DMS53 treated with DMSO at 0.1 percent for 48 hours (cell line): Measurements from ENCODE around the gene PRKD1.

ENCODE experiments used
- DNase-seq: peaks from one replicate; lab custom pipeline; 2025; ENCODE audit not compliant: unreplicated experiment; lab: John Stamatoyannopoulos, UW

PRKD1 gene

DNA sequence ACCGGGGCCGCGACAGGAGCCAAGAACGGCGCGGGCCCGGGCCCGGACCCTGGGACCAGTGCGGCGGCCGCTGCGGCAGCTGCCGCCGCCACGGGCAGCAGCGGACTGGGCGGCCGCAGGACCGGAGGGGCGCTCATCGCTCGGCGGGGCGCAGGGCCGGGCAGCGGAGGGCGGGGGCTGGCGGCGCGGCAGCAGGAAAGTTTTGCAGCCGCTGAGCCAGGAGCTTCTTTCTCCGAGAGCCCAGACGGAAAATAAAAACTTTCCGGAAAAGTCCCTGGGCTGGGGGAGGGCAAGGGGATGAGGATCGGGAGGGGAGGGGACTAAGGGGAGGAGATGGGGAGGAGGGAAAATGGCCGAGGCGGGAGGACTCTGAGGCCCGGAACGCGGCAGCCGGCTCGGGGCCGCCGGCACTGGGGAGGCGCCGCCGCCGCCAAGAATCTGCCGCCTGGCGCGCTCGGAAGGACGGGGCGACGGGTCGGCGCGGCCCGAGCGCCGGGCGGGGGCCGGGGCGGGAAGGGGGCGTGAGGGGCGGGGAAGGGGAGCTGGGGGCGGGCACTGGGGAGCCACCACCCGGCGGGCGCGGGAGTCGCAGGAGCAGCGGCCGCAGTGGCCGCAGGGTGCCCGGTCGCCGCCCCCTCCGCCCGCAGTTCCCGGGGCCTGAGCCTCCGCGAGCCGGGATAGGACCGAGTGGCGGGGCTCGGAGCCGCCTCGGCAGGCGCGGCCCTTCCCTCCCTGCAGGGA is at the start of gene PRKD1:
Gene PRKD1 (minus strand): TSS at position 472 of the 741 bp plus-strand sequence.
- DNase-seq: peak; percentile 18

DNA sequence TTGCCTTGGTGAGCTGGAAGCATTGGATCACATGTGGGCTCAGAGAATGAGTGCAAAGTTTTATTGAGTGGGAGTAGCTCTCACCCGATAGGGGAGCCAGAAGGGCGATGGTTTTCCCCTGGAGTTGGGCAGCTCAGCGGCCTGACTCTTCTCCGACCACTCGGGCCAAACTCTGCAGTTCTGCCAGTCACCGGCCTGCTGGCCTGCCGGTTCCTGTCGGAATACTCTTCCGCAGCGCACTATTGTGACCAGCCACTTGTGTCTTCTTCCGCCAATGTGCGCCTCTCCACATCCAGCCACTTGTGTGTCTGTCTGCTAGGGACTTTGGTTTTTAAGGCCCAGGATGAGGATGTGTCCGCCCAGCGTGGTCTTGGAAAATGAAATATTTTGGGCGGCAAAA is 43.5 kb upstream of the PRKD1 start:
- no peak for DNase-seq

DNA sequence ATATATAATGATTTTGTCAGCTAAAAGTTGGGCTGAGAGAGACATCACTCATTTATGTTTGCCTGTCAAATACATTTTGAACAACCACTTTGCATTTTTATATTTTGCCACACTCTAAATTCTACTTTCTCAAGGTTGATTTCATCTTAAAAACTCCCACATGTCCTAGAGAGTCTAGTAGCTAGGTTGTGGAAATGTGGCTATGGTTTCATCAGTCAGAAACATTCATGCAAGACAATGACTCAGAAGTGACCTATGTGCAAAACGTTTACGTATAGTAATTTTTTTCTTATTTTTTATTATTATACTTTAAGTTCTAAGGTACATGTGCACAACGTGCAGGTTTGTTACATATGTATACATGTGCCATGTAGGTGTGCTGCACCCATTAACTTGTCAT is 27.4 kb upstream of the PRKD1 start:
- no peak for DNase-seq

DNA sequence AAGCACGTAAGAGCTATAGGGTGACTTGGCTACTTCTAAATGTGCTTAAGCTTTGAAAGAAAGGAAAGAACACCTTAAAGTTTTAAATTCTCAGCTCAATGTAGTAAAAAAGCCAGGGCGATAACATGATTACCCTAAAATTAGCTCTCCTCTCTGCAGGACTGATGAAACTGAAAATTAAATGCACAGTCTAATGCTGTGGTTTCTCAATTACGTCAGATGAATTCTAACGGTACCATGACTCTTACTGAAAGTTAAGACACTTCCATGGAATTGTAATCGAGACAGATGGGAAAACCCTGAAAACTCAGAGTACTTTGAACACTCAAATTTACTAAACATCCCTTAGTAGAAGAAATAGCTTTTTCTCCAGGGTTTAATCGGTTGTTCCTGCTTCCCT is 25.9 kb upstream of the PRKD1 start:
- no peak for DNase-seq

DNA sequence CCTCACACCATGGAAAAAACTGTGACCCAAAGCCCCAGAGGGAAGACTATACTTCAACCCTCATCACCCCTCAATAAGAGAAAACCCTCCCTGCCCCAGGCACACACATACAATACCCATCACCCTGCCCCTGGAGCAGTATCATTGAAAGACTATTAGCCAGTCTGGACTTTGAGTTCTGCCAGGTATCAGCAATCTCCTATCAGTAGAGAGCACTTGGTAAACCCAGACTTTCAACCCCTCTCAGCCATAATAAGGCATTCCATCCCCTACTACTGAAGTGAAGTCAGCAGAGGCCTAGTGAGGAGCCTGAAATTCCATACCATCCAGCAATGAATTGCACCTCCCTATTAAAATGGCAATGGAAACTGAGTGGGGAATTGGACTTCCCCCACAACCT is 16.4 kb upstream of the PRKD1 start:
- no peak for DNase-seq

DNA sequence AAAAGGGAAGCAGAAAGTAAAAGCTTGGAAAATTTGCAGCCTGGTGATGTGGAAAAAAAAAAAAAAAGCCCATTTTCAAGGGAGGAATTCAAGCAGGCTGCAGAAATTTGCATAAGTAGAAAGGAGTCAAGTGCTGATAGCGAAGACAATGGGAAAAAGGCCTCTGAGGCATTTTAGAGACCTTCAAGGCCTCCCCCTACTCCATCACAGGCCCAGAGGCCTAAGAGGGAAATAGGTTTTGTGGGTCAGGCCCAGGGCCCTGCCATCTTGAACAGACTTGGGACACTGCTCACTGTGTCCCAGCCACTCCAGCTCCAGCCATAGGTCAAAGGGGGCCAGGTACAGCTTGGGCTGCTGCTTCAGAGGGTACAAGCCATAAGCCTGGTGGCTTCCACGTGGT is 13.8 kb upstream of the PRKD1 start:
- DNase-seq: no peak

DNA sequence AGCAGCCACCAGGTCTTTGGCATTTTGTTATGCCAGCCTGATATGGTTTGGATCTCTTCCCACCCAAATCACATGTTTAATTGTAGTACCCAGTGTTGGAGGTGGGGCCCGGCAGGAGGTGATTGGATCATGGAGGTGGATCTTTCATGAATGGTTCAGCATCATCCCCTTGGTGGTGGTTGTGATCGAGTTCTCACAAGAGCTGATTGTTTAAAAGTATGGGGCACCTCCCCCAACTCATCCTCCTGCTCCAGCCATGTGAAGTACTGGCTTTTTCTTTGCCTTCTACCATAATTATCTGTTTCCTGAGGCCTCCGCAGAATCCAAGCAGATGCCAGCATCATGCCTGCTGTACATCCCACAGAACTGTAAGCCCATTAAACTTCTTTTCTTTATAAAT is 12.8 kb upstream of the PRKD1 start:
- DNase-seq: no peak

DNA sequence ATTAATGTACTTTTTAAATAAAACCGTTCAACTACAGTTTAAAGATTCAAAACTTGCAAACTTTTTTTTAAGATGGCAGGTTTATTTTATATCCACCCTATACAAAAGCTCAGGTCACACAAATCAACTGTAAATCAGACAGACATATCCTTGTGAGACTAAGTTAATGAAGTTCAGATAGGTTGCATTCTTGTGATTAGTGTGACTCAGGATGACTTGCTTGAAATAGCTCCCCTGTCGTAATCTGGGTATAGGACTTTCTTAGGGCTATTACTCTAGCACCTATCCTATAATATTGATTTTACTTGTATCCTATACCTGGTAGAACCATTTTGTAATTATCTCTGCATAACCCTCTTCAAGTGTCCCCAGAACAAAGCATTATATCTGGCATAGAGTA is 9.5 kb upstream of the PRKD1 start:
- DNase-seq: no peak

DNA sequence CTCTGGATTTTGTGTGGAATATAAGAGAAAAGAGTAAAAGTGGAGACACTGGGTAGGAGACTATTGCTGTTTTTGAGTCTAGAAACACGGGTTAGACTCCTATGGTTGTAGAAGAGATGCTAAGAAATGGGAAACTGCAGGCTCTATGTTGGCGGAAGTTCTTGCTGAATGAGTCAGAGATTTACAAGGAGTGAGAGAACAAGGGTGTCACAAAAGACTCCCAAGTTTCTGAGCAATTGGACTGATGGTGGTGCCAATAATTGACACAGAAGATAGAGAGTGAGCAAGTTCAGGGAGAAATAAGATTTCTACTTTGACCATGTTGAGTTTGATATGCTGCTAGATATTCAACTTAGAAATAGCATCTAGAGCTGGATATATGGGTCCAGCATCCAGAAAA is 2.6 kb upstream of the PRKD1 start:
- DNase-seq: no peak

DNA sequence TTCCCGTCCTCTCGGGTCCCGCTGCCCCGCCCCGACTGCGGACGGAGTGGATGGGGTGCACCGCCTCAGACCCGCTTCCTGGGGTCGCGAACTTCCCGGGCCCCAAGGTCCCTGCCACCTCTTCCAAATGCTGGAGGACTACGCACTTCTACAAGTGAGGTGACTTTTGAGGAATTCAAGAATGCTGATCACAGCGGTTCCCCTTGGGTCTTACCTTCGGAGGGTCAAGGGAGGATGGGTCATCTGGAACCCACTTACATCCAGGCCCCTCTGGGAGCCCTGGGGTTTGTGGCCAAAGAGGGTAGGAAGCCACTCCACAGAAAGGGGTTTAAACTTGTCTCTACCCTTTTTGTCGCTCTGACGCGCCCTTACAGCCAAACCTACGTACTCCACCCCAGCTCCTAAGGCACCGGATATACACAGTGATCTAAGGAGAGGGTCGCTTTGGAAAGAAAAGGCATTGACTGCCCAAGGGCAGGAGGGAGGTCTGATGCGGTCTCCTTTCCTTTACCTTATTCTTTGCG is 532 bp upstream of the PRKD1 start:
- no peak for DNase-seq

DNA sequence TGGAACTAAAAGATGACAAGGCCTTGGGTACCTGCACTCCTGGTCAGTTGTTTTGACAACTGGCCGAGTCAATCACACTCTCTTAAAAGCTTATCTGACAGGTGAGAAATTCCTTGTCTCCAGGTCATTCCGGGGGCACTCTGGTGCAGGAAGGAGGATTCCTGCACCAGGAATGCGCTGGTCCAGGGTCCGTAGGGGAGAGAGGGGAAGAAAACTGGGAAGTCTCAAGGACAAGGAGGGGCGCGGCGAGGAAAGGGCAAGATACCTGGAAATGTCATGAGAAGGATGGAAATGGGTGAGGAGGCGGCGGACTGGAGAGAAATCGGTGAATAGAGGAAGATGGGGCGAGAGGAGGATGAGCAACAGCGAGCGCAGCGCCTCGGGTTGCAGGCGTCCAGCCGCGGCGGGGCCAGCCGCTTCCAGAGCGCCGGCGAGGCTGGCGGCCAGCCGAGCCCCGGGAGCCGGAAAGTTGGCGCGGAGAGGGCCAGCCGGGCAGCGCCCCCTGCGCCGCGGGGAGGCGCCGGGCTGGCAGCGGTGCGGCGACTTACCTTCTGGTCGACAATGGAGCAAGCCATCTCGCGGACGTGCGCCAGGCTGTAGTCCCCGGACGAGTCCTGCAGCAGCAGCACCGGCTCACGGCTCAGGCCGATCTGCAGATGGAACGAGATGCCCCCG is 809 bp downstream of the PRKD1 start:
- DNase-seq: peak; percentile 12

DNA sequence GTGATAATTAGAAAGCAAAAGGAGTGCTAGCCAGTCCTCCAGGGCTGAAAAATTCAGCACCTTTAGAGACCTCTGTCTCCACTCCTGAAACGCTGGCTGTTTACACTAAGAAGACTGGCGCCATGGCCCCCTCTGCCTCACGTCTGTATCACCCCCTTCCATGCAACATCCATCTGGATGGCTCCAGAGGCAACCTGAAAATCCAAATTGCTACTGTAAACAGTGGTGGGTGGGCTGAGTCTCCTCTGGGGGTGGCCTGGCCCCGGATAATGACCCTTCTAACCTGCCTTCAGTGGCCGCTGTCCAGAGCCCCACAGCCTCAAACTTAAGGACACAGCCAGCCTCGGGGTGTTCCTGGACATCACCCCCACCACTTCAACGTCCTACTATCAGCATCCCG is 1.4 kb downstream of the PRKD1 start:
- DNase-seq: no peak

DNA sequence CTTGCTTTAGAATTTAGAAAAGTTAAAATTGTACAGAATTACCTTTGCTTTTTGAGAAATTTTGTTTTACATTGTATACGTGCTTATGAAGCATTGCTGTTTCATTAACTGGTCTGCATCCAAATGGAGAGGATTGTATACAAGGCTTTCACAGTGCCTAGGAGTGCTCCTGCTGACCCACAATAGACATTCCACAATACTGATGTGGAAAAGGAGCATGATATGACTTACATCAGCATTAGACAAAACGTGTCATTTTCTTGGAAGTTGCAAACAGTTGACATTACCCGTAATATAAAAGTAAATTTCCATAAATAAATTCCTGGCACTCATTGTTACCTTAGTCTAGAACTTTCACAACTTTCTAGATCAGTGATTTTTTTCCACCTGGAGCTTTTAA is 1.9 kb downstream of the PRKD1 start:
- DNase-seq: no peak

DNA sequence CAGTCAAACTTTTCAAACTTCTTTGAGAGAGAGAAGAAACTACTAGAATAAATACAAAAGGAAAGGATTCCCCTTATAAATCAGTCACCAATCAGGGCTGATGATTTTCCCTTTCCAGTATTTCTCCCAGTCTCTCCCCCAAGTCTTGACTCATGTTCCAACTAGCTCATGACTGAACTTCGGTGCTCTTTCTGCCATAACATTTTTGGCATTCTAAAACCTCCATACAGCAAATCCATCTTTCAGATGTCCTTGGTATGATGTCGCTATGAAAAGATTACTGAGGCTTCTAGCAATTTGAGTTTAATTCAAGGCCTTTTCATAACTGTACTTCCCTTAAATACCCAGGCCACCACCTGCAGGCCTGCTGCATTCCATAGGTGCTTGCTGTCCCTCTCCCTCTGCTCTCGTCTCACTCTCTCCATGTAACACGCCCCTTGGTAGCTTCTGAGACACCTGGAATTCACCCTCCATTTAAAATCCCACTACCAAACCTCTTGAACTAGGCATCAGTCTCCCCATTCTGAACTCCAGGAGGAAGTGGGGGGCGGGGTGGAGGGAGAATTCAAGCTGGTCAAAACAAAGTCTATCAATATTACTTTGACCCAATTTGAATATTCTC is 2.4 kb downstream of the PRKD1 start:
- no peak for DNase-seq

DNA sequence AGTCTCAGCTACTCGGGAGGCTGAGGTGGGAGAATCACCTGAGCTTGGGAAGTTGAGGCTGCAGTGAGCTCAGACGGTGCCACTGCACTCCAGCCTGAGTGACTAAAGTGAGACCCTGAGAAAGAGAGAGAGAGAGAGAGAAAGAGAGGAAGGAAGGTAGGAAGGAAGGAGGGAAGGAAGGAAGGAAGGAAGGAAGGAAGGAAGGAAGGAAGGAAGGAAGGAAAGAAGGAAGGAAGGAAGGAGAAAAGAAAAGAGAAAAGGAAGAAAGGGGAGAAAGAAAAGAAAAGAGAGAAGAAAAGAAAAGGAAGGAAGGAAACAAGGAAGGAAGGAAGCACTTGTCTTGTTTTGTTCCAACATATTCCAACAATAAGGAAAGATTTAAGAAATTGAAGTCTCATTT is 7.8 kb downstream of the PRKD1 start:
- DNase-seq: no peak

DNA sequence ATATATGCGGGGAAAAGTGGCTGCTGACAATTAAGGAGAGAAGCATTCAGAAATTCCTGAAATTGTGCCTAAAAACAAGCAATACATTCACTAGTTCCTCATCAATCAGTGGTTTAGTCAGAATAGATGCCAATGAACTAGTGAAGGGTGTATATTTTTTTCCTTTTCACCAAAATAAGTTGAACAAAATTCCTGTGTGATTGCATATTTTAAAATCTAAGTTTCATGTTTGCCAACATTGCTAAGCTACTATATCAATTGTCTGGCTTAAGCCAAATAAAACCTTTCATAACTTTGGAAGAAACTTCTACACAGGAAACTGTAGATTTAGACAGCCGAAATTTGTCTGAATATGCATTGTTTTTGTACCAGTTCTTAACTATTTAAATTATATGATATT is 8.7 kb downstream of the PRKD1 start:
- no peak for DNase-seq

DNA sequence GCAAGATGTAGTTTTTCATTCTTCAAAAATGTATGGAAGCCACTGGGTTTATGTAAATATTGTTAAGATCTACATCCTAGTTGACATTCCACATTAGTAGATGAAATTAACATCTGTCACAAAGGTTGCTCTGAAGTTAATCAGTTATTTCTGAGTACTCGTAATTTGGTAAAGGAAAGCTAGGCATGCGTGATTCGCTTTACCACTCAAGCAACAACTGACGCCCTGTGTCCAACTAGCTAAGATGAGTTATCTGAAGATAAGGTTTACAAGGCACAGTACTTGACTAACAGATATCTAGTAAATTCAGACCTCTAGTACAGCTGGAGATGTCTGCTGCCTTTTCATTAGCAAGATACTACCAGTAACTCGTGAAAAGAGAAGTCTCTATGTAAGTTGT is 14.1 kb downstream of the PRKD1 start:
- DNase-seq: no peak

DNA sequence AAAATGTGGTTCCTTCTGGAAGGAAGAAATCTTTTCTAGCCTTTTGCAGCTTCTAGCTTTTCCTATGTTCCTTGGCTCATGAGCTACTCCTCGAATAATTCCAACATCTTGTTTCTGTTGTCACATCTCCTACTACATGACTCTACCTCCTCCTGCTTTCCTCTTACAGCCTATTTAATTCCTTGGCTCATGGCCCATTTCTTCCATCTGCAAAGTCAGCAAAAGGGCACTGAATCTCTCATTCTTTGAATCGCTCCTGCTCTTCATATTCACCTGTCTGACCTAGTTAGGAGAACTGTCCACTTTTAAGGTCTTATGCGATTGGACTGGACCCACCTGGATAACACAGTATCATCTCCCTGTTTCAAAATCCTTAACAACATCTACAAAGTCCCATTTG is 15.8 kb downstream of the PRKD1 start:
- no peak for DNase-seq

DNA sequence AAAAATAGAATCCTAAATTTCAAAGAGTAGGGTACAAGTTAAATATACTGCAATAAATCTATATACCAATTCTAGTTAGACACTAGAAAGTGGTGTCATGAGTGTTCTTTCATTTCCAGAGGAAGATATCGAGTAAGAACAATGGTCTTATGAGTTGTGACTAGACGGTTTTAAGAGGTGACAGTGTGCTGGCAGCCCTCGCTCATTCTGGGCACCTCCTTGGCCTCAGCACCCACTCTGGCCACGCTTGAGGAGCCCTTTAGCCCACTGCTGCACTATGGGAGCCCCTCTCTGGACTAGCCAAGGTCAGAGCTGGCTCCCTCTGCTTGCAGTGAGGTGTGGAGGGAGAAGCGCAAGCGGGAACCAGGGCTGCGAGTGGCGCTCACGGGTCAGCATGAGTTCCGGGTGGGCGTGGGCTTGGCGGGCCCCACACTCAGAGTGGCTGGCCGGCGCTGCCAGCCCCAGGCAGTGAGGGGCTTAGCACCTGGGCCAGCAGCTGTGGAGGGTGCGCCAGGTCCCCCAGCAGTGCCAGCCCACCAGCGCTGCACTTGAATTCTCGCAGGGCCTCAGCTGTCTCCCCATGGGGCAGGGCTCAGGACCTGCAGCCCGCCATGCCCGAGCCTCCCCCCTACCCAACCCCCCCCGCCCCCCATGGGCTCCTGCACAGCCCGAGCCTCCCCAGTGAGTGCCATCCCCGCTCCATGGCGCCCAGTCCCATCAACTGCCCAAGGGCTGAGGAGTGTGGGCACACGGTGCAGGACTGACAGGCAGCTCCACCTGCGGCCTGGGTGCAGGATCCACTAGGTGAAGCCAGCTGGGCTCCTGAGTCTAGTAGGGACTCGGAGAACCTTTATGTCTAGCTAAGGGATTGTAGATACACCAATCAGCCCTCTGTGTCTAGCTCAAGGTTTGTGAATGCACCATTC is 18.7 kb downstream of the PRKD1 start:
- DNase-seq: no peak

DNA sequence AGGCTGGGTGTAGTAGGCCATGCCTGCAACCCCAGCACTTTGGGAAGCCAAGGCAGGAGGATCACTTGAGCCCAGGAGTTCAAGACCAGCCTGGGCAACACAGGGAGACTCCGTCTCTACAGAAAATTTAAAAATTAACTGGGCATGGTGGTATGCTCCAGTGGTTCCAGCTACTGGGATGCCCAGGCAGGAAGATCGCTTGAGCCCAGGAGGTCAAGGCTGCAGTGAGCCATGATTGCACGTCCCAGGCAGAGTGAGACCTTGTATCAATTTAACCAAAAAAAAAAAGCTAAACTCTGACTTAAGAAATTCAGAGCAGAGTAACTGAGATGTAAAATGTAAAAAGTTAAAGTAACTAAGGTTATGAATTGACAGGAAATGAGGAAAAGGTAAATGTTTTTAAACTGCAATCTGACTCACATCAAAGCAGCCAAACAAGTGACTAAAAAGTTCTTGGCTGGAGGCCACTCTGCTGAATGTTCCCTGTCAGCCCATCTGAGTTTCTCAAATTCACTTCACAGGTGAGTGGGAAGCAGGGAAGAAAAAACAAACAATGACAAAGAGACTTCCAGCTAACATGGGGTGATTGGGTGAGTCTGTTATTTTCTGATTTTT is 21.3 kb downstream of the PRKD1 start:
- DNase-seq: peak; percentile 22

DNA sequence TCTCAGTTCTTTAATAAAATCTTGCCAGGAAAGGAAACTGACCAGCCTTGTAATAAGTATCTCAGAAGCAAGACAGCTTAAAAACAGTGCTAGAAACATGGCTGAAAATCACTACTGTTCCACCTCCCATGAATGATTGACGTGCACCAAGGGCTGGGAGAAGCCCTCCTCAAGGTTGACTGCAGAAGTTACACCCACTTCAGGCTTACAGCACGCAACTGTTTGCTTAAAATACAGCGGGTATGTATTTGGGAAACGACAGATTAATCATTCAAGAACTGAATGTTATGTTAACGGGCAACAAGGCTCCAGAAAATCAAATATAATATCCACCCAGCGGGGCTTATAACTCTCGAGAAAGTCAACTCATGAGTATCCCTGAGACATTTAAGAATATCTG is 22.1 kb downstream of the PRKD1 start:
- DNase-seq: no peak
